NK-92 (cell line): ENCODE measurements around the gene MXD1.
"Not testable (repeated sequence)": the region's sequence is repeated elsewhere in the genome, so short reads cannot be mapped to it uniquely, and the experiment has no call there.

ENCODE experiments used
- DNase-seq: peaks from one replicate; lab custom pipeline; 2025; ENCODE audit not compliant: unreplicated experiment; lab: John Stamatoyannopoulos, UW

MXD1 gene

DNA sequence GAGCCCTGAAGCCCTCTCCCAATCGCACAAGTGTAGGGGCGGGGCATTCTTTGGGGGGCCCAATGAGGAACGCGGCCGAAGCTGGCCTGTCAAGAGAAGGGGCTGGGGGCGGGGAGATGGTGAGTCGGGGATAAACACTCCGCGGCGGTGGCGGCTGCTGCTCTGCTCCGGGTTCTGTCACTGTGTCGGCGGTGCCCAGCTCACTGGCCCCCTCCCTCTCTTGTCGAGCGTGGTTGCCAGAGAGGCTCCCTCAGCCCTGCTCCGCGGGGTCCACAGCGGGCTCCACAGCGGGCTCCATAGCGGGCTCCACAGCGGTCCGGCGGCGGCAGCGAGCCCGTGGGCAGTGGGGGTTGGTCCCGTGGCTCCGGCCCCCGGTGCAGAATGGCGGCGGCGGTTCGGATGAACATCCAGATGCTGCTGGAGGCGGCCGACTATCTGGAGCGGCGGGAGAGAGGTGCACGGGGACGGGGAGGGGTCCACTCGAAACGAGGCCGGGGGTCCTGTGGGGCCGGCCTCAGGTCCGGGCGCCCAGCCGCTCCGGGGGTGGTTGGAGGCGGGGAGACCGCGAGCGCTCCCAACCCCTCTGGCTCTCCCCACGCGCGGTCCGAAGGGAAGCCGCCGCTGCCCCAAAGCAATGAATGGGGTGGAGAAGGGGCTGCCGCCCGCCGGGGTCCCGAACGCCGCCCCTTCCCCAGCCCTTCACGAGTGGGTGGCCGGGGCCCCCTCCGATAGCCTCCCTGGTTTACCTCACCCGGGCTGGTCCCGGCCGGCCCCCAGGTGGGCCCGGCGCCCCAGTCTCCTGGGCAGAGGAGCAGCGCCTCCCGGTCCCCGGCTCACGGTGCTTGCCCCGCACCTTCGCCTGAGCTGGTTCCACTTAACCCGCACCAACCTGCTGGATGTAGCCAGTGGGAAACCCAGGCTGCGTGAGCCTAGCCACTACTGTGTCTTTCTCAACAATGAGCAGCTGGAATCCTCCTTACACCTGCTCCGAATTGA lies at the start of gene MXD1:
Gene MXD1, plus strand, starts transcription at position 160 of the 996 bp plus-strand sequence. Its CDS starts 222 bp downstream, at position 382.
- DNase-seq = no peak

- DNase-seq = no peak
These were observed 26.5 kb upstream of the MXD1 start for GRCh38 chr2:69888451-69888850.

- DNase-seq = no peak
These were observed 25.6 kb upstream of the MXD1 start for GRCh38 chr2:69889302-69889701.

GRCh38 chr2:69890881-69891280 lies 24.0 kb upstream of the MXD1 start:
- no peak for DNase-seq

- DNase-seq = not testable (repeated sequence)
These were observed 22.0 kb upstream of the MXD1 start for GRCh38 chr2:69892838-69893424.

DNA sequence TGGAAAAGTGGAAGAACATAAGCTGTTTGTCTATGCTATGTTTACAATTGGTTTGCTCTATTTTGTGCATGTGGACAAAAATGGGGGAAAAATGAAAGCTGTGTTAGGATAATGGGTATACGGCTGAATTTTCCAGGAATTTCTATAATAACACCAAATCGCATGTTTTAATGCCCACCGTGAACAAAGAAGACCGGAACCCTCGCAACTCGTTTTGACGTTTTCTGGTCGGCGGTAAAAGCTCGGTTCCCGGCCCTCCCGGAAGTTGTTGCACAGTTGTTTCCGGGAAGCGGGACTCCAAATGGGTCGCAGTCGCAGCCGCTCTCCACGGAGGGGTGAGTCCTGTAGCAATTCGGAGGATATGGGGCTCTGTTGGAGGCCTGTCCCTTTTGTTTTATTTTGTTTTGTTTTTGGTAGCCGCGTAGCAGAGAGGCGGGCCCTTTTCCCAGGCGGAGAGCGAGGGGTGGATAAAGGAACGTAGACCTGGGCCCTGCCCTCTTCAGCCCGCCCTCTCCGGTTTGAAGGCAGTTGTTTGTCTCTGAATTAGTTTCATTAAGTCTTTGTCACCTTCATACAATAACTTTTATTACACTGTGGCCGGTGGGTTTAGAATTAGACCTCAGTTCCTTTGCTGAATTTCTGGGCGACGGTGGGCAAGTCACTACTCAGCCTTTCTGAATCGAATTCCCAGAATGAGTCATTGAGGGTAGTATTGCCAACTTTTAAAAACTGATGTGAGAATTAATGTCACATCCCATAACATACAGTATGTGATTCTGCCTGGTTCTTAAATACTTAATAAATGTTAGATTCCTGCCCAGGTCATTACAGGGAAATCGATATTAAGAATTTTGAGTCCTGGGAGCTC lies 21.0 kb upstream of the MXD1 start, which contains the start of gene SNRNP27:
Gene SNRNP27, plus strand, starts transcription at position 273 of the 868 bp plus-strand sequence. Its CDS starts 29 bp downstream, at position 302.
- no peak for DNase-seq

DNA sequence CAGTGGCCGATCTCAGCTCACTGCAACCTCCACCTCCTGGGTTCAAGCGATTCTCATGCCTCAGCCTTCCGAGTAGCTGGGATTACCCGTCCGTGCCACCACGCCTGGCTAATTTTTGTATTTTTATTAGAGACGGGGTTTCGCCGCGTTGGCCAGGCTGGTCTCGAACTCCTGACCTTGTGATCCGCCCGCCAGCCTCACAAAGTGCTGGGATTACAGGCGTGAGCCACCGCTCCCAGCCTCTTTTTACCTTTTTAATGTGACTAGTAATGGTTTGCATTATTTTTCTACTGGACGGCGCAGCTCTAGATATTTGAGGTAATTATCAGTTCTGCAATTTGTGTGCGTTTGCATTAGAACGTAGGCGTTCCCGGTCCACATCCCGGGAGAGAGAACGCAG lies 20.2 kb upstream of the MXD1 start:
- DNase-seq = not testable (repeated sequence)

DNA sequence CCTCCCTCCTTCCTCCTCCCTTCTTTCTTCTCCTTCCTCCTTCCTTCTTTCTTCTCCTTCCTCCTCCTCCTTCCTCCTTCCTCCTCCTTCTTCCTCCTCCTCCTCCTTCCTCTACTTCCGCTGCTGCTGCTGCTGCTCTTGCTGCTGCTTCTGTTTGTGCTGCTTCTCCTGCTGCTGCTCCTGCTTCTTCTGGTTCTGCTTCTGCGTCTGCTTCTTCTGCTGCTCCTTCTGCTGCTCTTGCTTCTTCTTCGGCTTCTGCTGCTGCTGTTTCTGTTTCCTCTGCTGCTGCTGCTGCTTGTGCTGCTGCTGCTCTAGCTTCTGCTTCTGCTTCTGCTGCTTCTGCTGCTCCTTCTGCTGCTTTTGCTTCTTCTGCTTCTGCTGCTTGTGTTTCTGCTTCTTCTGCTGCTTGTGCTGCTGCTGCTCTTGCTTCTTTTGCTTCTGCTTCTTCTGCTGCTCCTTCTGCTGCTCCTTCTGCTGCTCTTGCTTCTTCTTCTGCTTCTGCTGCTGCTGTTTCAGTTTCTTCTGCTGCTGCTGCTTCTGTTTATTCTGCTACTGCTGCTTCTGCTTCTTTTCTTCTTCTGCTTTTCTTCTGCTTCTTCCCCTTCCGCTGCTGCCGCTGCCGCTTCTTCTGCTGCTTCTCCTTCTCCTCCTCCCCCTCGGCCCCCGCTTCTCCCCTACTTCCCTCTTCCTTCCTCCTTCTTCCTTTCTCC lies 12.5 kb upstream of the MXD1 start:
- no peak for DNase-seq

DNA sequence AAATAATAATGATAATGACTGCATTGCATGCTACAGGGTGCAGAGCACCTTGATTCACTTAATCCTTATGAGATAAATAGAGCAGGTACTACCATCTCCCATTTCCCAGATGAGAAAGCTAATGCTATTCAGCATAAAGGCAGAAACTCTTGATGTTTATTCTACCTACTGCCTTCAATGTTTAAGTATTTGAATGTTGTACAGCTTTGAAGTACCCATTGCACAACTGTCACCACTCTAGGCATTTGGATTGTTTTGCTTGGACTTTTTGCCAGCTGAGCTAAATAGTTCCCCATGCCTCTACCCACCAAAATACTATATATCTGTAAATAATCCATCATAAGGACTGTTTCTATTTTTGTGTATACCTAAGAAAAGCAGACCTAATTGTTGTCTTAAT lies 7.7 kb upstream of the MXD1 start:
- no peak for DNase-seq

DNA sequence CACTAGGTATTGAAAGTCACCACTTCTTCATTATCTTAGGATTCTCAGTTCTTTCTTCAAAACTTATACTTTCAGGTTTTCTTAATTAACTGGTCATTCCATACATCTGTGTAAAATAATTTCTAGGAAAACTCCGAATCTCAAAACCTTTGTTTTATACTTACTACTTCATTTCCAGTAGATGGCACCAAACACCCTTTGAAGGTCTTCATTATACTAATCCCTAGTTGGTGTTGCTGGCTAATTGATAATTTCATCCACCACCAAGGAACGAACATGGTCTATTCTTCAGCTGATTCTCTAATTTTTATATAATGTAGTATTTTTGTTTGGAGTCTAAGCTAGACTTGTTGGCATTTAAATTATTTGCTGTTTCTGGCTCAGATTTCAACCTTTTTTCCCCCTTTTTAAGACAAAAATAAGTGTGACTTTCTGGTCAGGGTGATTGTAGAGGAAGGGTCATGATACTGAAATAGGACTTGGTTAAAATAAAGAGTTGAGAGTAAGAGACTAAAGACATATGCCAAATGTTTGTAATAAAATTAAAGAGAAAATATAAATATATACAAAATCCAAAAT lies 2.8 kb upstream of the MXD1 start:
- DNase-seq = no peak

DNA sequence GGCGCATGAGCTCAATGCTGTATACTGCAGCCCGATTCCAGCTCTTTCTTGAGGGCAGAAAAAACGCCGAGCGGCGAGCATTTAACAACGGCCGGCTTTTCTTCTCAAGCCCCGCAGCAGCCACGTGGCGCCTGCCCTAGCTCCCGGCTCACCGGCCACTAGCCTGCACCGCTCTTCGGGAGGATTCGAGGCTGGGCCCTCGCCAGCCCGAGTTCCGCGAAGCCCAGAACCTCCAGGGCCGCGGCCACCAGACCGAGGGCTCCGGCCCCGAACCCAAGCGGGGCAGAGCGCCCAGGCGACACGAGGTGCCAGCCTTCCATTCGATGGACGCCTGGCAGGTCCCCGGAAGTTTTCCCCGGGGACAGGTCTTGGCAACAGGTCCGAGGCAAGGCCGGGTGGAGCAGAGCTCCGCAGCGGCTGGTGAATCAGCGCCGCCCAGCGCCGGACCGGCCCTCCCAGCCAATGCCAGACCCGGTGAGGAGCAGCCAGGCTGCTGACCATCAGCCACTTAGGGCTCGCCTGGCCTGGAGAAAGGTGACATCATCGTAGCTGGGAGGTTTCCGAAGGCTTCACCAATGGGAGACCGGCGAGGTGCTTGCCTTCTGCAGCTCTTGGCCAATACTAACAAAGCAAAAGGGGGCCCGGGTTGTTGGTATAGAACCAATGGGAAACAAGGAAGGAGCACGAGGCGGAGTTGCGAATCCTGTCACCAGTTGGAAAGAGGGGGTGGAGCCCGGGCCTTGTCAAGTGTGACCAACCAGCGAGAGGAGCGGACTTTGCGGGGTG lies 552 bp upstream of the MXD1 start:
- peak; percentile 99 for DNase-seq

DNA sequence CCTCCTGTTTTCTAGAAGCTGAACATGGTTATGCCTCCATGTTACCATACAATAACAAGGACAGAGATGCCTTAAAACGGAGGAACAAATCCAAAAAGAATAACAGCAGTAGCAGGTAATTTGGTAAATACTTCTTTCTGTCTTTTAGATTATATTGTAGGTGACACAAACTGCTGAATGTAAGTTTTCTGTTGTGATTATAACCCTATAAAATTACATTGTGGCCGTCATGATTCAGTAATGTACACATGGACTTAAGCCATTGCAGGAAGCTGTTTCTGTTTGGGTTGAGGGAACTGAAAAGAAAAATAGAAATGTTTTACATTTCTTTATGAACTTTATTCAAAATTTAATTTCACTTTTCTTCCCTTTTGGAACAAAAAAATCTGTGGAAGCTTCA lies 1.2 kb downstream of the MXD1 start:
- no peak for DNase-seq

DNA sequence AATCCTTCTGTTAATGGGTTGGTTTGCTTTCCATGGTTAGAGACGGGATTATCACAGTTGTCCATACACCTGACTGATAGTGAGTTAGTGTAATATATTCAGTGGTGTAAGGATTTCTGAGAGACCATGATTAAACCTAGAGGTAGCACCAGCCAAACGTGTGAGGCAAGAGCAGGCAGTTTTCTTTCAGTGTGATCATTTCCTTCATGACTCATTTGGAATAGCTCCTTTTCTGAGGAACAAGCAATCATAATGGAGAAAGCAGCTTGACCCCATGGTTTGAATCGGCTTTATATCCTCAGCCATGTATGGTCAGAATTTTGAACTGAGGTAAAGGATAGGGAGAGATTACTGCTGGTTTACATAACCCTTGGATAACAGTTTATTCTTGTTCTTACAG lies 2.9 kb downstream of the MXD1 start:
- no peak for DNase-seq

GRCh38 chr2:69918401-69918800 lies 3.5 kb downstream of the MXD1 start:
- no peak for DNase-seq

- DNase-seq = no peak
These were observed 8.2 kb downstream of the MXD1 start for GRCh38 chr2:69923116-69923515.

- DNase-seq = no peak
These were observed 12.1 kb downstream of the MXD1 start for GRCh38 chr2:69926849-69927515.

DNA sequence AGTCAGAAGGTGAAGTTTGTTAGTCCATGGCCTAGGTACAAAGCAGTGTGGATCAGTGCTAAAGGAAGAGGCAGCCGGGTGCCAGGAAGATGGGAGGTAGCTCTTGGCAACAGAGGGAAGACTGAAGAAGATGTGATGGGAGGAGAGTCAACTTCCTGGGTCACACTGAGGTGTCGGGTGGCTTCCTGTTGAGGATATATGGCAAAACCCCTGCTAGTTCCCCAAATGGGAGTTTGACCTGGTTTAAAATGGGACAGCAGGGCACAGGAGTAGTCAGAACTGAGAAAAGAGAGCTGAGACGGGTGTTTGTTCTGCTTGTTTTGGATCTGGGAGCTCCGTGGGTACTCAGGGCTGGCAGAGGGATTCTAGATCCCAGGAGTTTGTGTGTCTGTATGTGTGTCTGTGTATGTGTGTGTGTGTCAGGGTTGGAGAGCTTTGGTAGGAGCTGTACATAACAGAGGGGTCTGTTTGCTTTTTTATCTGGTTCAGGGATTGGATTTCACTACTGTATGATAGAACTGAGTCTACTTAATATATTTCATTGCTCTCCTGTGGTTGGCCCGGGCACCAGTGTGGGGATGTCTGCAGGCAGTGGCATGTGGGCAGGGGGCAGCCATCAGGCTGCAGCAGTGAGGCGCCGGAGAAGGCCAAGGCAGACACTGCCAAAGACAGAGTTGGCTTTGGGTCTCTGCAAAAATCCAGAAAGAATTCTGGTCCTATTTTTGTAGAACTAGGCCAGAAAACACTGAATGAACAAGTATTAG lies 17.1 kb downstream of the MXD1 start:
- DNase-seq = no peak

DNA sequence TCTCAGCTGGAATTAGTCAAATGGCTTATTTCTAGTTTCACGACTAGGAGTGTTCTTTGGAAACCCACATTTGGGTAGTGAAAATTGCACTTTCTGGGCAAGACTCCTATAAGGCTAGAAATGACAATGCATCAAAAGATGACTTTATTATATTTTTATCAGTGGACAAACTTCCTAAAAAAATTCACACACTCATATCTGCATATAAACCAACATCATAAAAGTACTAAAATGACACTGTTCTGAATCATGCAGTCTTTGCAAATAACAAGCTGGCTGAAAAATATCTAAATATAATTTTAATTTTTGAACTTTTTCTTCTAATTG lies 17.6 kb downstream of the MXD1 start:
- no peak for DNase-seq
